Measurements from ENCODE around the gene DAD1.
"Not testable (repeated sequence)": the region's sequence is repeated elsewhere in the genome, so short reads cannot be mapped to it uniquely, and the experiment has no call there.

The DAD1 gene

DNA sequence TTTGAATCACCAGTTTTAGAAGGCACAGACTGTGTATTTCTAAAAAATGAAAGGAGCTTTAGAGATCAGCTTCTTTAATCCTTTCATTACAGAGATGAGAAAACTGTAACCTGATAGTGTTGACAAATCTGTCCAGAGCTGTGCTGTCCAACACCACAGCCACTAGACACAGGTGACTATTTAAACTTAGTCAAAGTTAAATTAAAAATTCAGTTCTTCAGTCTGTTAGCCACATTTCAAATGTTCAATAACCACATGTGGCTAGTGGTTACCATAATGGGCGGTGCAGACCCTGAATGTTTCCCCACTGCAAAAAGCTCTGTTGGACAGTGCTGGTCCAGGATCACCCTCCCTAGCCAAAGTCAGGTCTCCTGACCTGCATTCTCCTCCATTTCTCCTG is 21.6 kb downstream of the DAD1 start:
- DNase-seq (ENCODE audit: low read depth): no peak

DNA sequence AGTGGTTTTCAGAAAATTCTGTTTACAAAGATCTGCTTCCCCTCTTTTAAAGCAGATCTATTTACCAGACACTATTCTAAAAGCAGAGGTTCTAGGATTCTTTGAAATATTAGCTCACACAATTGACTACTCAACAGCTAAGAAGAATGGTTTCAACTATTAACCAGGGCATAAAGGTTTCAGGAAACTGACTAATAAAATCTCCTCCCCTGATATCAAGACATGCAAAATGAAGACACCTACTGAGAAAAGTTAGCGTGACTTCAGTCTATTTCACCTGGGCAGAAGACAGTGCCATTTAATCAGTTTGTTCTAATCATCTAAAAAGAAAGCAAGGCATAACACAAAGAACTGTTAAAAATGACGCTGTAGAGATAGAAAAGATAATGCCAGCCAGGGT is 22.2 kb downstream of the DAD1 start:
- DNase-seq (ENCODE audit: low read depth): no peak

DNA sequence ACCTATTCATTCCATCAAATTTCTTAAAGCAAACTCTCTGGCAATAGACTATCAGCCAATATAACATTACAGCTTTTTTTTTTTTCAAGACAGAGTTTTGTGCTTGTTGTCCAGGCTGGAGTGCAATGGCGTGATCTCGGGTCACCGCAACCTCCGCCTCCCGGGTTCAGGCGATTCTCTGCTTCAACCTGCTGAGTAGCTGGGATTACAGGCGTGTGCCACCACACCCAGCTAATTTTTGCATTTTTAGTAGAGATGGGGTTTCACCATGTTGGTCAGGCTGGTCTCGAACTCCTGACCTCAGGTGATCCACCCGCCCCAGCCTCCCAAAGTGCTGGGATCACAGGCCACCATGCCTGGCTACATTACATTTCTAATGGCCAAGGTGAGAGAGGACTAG is 22.8 kb downstream of the DAD1 start:
- not testable (repeated sequence) for DNase-seq (ENCODE audit: low read depth)

DNA sequence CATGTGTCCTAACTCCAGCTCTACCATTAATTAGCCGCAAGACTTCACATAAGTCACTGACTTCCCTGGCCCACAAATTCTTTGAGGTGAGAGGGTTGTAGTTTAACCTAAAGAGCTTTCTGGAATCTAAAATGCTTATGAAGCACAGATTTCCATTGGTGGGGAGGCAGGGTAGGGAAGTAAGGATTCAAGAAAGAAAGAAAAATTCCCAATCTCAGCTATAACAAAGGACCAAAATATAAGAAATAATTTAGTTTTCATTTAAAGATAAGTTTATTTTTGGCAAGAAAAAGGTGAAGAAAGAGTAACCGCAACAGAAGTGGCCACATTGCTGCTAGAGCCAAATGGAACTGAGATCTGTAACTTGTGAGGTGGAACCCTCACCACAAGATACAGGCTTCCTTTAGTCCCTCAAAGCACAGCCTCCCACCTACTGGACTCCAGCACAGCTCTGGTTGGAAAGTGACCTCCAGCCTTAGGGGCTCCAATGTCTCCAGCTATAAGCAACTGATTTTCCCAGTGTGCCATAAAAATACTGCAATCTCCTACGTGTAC is 23.6 kb downstream of the DAD1 start:
- DNase-seq (ENCODE audit: low read depth): no peak

DNA sequence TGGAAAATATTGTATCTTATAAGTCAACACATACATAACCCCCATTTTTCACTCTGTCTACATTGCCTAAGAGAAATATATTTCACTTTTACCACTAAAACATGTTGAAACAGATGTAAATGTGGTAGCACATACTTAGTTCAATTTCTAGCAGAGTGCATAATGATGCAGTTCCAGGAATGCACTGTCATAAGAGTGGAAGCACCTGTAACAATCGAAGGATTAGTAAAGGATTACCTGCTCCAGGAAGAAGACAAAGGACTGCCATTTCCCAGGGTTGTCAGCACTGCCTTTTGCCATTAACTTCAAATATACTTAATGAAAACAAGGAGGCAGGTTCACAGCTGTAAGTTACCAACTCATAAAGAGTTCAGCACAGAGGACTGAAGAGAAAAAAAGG is 24.6 kb downstream of the DAD1 start:
- DNase-seq (ENCODE audit: low read depth): no peak

DNA sequence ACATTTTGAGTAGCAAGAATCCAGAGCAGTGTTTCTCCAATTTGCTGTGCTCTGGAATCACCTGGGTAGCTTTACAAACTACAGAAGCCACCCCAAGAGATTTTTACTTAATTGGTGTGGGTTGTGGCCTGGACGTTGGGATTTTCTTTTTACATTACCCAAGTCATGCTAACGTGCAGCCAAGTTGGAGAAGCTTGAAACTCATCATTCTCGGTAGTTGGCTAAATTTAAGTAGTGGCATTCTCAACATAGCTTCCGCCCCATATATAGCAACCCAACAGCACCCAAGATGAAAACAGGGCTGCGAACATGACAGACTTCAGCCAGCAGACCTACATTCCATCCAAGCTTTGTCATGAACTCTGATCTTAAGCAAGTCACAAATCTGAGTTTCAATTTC is 25.0 kb downstream of the DAD1 start:
- DNase-seq (ENCODE audit: low read depth): no peak

DNA sequence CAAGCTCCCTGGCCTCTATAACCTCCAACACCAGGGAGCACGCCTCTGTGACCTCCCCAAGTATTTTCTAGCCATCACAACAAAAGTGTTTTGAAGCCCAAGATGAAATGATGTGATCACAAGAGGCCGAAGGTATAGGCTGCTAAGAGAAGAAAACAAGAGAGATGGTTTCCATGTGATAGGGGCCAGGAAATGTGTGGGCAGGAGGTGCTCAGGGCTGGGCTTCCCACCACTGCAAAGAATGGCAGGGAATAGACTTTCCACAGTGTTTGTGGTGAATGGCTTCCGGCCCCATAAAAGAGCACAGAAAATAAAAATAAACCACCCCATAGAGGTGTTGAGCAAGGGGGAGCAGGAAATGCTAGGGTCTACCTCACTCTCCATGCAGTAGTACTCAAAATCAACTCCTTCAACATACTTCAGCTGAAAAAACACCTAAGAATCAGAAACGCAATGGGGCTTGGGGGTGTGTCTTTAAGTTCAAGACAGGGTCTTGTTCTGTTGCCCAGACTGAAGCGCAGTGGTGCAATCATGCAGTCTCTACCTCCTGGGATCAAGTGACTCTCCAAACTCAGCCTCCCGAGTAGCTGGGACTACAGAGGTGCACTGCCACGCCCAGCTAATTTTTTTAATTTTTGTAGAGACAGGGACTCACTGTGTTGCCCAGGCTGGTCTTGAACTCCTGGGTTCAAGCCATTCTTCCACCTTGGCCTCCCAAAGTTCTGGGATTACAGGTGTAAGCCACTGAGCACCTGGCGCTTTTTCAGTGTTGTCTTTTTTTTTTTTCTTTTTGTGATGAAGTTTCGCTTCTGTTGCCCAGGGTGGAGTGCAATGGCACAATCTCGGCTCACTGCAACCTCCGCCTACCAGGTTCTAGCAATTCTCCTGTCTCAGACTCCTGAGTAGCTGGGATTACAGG is 27.1 kb downstream of the DAD1 start:
- peak; percentile 53 for DNase-seq (ENCODE audit: low read depth)

DNA sequence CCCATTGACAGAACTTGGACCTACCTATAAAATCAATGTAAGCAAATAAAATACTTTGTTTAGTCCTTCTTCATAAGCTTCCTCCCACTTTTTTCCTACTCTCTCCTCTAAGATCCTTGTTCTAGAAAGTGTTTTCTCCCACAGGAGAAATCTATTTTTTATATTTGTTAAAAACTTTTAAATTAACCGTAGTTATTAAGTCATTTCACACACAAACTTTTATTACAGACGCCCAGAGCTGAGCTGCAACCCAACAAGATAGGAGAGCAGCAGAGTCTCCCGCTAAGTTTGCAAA is 27.7 kb downstream of the DAD1 start:
- no peak for DNase-seq (ENCODE audit: low read depth)

DNA sequence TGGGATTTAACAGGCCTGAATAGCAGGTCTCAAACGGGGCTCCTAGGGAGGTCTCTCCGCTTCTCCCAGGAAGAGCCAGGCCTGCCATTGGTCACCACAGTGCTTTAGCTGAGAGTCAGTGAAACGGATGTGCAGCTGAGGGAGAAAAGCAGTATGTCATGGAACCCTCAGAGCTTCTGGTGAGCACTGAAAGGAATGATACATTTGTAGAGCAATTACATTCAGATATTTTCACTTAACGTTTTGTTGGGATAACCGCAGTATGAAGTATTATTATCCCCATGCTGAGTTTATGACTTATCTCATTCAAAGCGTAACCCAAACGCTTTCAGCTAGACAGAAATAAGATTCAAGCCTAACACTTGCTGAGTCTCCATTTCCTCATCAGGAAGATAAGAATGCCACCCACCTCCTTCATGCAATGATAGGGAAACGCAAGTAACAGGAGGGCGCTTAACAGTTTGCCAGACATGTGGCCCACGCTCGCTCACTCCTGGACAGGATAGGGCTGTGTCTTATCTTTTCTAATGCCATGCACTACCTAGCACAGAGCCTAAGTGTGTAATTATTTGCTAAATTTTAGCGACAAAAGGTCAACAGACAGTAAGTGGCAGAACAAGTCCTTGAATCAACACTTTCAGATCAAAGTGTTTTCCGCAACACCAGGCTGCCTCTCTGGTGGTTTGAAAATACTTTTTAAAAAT is 28.2 kb downstream of the DAD1 start:
- DNase-seq (ENCODE audit: low read depth): no peak

DNA sequence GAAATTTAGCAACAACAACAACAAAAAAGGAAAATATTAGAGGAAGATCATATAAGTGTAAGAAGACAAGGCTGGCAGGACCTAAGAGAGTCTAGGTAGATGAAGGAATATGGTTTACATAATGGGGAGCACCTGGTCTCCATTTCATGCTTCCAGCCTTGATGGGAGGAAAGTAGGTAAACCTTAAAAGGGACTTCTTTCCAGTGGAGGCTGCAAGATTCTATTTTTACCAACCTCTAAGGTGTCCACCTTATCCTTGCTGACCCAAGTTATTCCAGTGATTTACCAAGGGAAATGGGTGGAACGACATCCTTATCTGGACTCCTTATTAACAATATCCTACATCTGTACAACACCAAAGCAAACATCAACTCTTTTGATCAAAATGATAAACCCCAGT is 30.0 kb downstream of the DAD1 start:
- DNase-seq (ENCODE audit: low read depth): no peak

DNA sequence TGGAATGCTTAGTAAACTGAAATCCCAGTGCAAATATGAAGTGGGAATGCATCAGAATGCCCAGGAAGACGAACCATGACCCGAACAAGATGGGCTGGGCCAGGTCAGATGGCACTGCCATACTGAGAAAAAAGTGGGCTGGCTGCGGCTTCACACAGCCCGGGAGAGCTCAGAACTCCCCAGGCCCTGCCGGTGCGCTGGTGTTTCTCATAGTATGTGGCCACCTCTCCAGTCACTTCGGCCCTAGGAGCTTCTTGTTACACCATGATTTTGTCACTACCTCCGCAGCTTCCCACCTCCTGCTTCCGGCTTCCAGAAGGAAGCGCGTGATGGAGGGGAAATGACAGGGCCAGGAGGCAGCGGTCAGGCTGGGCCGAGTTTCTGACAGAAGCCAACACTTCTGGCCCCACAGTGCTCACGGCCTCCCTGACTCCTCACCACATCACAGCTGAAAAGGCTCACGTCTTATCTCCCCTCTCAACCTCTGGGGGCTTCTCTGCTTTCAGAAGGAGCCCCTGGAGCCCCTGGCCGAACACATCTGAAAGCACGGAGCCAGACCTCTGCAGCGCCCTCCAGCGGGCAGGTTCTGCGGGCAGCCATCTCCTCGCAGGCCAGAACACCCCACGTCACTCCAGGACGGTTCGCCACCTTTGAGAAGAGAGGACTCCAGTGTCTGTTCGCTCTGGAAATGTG is 30.7 kb downstream of the DAD1 start:
- peak; percentile 57 for DNase-seq (ENCODE audit: low read depth)

DNA sequence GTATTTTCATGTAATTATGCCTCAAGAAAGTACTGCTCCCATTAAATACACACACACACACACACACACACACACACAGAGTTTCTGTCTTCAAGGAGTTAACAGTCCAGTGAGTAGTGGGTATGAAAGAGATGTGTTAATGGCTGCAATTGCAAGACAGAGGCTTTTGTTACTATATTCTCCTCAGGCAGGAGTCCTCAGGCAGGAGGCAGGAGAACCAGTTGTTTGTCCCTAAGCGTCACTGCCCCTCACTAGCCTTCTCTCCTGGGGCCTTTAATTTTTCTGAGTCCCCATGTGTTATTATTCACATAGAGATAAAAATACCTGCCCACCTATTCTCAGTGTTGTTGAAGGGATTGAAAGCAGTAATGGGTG is 31.2 kb downstream of the DAD1 start:
- no peak for DNase-seq (ENCODE audit: low read depth)

DNA sequence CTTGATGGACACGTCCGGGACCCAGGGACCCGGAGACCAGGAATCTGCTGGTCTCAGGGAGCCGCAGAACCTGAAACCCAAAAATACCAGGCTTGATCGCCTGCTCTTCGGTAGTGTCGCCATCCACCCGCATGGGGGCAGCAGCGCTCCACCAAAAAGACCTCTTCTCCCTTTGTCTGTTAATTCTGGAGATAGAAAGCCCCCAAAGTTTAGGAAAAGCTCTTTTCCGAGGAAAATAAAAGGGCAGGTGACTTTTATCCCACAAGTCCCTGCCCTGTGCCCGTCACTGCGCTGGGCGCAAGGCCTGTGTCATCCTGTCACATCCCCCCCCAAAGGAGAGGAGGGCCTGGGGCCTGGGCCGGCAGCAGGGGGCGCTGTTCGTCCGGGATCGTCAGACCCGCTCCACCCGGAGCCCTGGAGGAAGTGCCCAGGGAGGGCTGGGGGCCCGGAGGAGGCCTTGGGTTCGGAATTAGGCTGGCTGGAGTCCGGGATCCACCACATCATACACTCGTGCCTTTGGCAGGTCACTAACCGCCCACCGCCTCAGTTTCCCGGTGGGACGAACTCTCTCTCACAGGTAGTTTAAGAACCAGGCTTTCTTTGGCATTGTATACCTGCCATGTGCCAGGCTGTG is 31.9 kb downstream of the DAD1 start:
- DNase-seq (ENCODE audit: low read depth): peak; percentile 88

DNA sequence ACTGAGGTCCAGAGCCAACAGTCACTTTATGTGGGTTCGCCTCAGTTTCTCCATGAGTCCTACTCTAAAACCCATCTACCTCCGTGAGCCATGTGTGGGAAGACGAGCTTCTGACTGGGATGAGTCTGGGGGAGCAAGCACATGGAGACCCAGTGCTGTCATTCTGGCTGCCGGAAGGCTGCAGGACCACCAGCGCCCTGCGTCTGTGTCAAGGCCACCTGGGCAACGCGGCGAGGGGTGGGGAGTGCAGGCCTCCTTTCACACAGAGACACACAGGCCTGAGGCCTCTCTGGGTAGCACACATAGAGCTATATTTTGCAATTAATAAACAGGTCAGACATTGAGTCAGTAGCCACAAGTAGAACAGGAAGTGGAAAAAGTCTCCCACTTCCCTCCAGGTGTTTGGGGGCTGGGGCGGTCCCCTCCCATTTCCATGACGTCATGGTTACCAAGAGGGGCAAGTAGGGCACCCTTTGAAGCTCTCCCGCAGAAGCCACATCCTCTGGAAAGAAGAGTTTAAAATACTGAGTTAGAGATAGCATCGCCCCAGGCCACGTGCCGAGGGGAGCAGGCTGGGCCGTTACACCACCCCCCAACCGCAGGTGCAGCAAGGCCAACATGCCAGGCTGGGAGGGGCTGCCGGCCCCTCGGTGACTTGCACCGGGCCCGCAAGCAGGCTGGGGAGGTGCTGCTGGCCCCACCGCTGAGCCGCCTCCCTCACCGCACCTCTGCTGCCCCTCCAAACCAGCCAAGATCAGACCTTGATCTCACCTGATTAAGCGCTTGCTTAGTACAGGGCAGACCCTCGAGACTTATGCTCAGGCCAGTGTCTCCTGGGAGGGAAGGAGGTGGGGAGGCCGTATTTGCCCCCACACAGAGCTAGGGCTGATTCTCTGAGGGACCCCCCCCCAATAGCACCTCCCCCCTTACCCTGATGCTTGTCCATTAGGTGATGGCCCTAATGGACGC is 32.7 kb downstream of the DAD1 start:
- DNase-seq (ENCODE audit: low read depth): peak; percentile 91

DNA sequence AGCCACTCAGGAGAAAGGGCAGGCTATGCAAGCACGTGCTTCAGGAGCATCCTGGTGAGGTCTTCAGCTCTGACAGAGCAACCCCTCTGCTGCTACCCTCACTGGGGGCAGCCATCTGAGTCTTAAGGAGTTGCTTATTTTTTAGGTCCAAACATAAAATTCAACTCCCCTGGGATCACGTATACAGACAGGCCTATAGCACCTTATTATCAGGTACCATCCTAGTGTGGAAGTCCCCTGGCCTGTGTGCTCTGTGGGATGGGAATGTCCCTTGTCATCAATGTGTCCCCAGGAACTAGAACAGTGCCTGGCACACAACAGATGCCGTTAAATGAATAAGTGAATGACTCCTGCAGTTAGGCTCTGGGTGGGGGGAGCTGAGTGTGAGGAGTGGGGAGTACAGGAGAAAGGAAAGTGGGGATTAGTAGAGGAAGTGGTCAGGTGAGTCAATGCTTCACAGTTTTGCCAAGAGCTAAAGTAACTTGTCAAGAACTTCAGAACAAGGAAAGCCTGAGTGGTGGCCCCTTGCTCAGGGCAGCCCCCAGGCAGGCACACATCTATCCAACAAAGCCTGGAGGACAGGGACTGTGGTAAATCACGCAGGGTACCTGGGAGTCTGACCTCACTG is 33.5 kb downstream of the DAD1 start:
- peak; percentile 60 for DNase-seq (ENCODE audit: low read depth)

DNA sequence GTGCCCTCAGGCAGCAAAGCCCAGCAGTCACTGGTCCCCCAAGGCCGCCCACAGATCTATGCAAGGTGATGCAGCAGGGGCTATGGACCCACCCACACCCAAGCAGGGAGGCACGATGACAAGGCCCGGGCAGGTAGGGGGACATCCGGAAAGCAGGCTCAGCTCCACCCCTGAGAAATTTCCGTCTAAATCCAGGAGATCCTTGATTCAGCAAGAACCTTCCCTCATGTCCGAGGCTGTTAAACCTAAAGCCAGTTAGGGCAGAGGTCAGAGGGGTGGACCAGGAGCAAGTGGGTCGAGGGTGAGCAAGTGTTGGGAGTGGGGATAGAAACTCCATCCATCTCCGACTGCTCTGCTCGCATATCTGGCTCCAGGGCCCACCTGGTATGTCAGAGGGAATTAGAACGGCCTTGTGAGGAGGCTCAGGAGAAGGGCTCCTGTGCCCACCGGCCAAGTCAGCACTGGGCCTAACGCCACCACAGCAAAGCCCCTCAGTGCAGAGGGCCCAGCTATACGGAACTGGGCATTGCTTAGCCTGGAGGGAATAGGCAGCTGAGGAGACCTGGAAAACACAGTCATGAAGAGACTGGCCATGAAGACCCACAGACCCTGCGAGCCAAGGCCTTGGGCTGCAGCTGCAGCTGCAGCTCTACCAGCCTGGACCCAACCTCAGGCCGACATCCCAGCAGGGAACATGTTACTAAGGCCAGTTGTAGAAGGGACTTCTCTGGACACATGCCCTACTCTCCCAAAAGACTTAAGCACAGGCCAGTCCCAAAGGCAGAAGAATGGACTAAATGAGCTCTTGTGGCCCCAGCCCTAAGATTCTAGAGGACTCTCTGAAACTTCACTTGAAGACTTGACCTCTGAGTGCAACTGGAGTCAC is 34.3 kb downstream of the DAD1 start:
- DNase-seq (ENCODE audit: low read depth): peak; percentile 32

DNA sequence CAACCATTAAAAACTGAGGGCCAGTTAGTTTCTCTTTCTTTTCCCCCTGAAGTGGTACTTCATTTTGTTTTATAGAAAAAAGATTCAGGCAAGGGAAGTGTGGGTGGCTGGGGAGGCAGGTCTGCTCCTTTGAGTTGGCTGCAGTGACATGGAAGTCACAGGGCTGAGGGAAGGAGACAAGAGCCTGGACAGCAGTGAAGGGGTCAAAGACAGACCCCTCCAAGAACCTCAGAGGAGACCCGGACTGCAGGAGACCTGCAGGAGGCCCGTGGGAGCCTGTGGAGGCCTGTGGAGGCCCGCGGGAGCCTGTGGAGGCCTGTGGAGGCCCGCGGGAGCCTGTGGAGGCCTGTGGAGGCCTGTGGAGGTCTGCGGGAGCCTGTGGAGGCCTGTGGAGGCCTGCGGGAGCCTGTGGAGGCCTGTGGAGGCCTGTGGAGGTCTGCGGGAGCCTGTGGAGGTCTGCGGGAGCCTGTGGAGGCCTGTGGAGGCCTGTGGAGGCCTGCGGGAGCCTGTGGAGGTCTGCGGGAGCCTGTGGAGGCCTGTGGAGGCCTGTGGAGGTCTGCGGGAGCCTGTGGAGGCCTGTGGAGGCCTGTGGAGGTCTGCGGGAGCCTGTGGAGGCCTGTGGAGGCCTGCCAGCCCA is 35.0 kb downstream of the DAD1 start:
- DNase-seq (ENCODE audit: low read depth): not testable (repeated sequence)

DNA sequence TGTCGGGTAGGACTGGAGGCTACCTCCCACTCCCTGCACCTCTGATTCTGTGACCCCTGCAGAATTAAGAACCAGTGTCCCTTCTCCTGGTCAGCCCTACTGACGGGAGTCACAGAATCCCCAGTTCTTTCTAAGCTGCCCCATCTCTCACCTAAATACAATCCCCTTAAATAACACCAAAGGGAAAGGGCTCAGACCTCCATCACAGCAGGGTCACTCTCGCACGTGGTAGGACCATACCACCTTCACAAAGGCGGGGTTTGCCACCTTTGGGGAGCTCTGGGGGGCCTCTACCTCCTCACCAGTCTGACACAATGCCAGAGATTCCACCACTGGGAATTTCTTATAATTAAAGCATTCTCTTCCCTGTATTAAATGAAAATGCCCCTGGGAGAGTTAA is 35.6 kb downstream of the DAD1 start:
- DNase-seq (ENCODE audit: low read depth): no peak

DNA sequence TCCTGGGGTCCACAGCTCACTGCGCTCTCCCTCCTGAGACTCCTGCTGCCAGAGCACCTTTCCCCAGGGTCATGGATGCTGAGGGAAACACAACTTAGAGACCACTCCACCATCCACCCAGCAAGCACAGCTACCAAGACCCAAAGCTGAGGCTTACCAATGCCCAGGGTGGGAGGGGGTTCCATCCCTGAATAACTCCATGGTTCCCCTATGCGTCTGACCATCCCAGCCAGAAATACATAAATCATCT is 36.3 kb downstream of the DAD1 start:
- DNase-seq (ENCODE audit: low read depth): no peak
